ENCODE results near the gene CPHXL2. TPM values are rescaled to one million over a fixed set of nuclear protein-coding genes. Genes with fewer than 3 reads are reported as not detected.

The CPHXL2 gene
- not detected in 2 replicates for total RNA-seq

- Mint-ChIP-seq H3K27me3 (no peaks in the 10 kb centered on the region), H3K27ac (no peak within 1 kb of the TSS), H3K9me3 (no peaks in the 10 kb centered on the region), H3K4me3 (no peak within 1 kb of the TSS), H3K4me1 (no peaks in the 10 kb centered on the region), H3K36me3 (ENCODE audit: low read depth) (no peaks in the 10 kb centered on the region)
- ChIA-PET POLR2A (no interaction called here), CTCF (no interaction called here)
- DNase-seq: no peak
- ATAC-seq (ENCODE audit: low read depth): no peak
- intact Hi-C loops (cut with micrococcal nuclease): no loop called here
- TF ChIP-seq, protein P1, sequence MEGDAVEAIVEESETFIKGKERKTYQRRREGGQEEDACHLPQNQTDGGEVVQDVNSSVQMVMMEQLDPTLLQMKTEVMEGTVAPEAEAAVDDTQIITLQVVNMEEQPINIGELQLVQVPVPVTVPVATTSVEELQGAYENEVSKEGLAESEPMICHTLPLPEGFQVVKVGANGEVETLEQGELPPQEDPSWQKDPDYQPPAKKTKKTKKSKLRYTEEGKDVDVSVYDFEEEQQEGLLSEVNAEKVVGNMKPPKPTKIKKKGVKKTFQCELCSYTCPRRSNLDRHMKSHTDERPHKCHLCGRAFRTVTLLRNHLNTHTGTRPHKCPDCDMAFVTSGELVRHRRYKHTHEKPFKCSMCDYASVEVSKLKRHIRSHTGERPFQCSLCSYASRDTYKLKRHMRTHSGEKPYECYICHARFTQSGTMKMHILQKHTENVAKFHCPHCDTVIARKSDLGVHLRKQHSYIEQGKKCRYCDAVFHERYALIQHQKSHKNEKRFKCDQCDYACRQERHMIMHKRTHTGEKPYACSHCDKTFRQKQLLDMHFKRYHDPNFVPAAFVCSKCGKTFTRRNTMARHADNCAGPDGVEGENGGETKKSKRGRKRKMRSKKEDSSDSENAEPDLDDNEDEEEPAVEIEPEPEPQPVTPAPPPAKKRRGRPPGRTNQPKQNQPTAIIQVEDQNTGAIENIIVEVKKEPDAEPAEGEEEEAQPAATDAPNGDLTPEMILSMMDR (IDR thresholded peaks at IDR 0.05): no peak
These were observed at the start of gene CPHXL2 for GRCh38 chr16:75676909-75677308. CPHXL2 (minus strand) TSS chr16:75677009; CDS start chr16:75676999, 10 bp downstream.

- Mint-ChIP-seq H3K4me3 (no peak within 1 kb of the TSS), H3K27ac (no peak within 1 kb of the TSS), H3K9me3 (peaks cover 8% of the 10 kb centered on the region), H3K4me1 (no peaks in the 10 kb centered on the region), H3K27me3 (peaks cover 1% of the 10 kb centered on the region), H3K36me3 (ENCODE audit: low read depth) (no peaks in the 10 kb centered on the region)
- intact Hi-C loops (cut with micrococcal nuclease): no loop called here
- TF ChIP-seq, protein P1 (IDR thresholded peaks at IDR 0.05): no peak
- ATAC-seq (ENCODE audit: low read depth) (no peak), DNase-seq (no peak)
- ChIA-PET POLR2A (no interaction called here), CTCF (no interaction called here)
These were observed 49.6 kb upstream of the CPHXL2 start, which contains the start of gene CPHXL for GRCh38 chr16:75726390-75726789. CPHXL (minus strand) TSS chr16:75726490; CDS start chr16:75726442, 48 bp downstream.

GRCh38 chr16:75718452-75718851, 41.6 kb upstream of the CPHXL2 start:
- no peak overlapping the region for H3K4me3 Mint-ChIP-seq
- ChIA-PET POLR2A (no interaction called here), CTCF (no interaction called here)
- intact Hi-C loops (cut with micrococcal nuclease): no loop called here
- H3K27ac Mint-ChIP-seq: no peak overlapping the region
- H3K4me1 Mint-ChIP-seq: no peaks in the 10 kb centered on the region
- TF ChIP-seq, protein P1 (IDR thresholded peaks at IDR 0.05): no peak
- peaks cover 6% of the 10 kb centered on the region for H3K9me3 Mint-ChIP-seq
- peaks cover 10% of the 10 kb centered on the region for H3K27me3 Mint-ChIP-seq
- H3K36me3 Mint-ChIP-seq (ENCODE audit: low read depth): no peaks in the 10 kb centered on the region
- DNase-seq (no peak), ATAC-seq (ENCODE audit: low read depth) (no peak)

GRCh38 chr16:75714661-75715060, 37.9 kb upstream of the CPHXL2 start:
- H3K36me3 Mint-ChIP-seq (ENCODE audit: low read depth): no peaks in the 10 kb centered on the region
- intact Hi-C loops (cut with micrococcal nuclease): no loop called here
- H3K4me1 Mint-ChIP-seq: no peaks in the 10 kb centered on the region
- H3K4me3 Mint-ChIP-seq: no peak overlapping the region
- peaks cover 10% of the 10 kb centered on the region for H3K27me3 Mint-ChIP-seq
- POLR2A ChIA-PET: no interaction called here
- H3K27ac Mint-ChIP-seq: no peak overlapping the region
- H3K9me3 Mint-ChIP-seq: peaks cover 16% of the 10 kb centered on the region
- TF ChIP-seq, protein P1 (IDR thresholded peaks at IDR 0.05): no peak
- no peak for DNase-seq
- no peak for ATAC-seq (ENCODE audit: low read depth)
- CTCF ChIA-PET: no interaction called here

- ChIA-PET CTCF (no interaction called here), POLR2A (interaction anchor here (0.6 kb wide), 1 partner anchor 303 kb away, joined by 4 read pairs; no protein-coding TSS in a partner anchor)
- H3K9me3 Mint-ChIP-seq: peaks cover 17% of the 10 kb centered on the region
- no peaks in the 10 kb centered on the region for H3K36me3 Mint-ChIP-seq (ENCODE audit: low read depth)
- peaks cover 2% of the 10 kb centered on the region for H3K27me3 Mint-ChIP-seq
- ATAC-seq (ENCODE audit: low read depth) (no peak), DNase-seq (no peak)
- TF ChIP-seq, protein P1 (IDR thresholded peaks at IDR 0.05): no peak
- intact Hi-C loops (cut with micrococcal nuclease): no loop called here
- no peaks in the 10 kb centered on the region for H3K4me1 Mint-ChIP-seq
- no peak overlapping the region for H3K4me3 Mint-ChIP-seq
- H3K27ac Mint-ChIP-seq: no peak overlapping the region
These were observed 33.5 kb upstream of the CPHXL2 start for GRCh38 chr16:75710344-75710743.
